ENCODE measurements around the gene ELOVL7. TPM values are rescaled to one million over a fixed set of nuclear protein-coding genes. Genes with fewer than 3 reads are reported as not detected.

The ELOVL7 gene
- polyA plus RNA-seq, 2 of the 4 experiments (the other 2 are of a cell fraction) = 8.3 to 12.3 TPM

GRCh38 chr5:60765019-60765709, 78.9 kb downstream of the ELOVL7 start:
- H3K4me1 ChIP-seq = no peaks in the 10 kb centered on the region
- H3K4me3 ChIP-seq = no peak overlapping the region
- TF ChIP-seq TP53 (CRISPR knock-in tag; IDR thresholded peaks at IDR 0.05) = no peak
- WGBS (ENCODE audit: missing lambda C conversion rate) = 75% methylated on average over 6 of the region's 6 CpGs
- FAIRE-seq = no peak
- no peak overlapping the region for H3K4me2 ChIP-seq
- no peaks in the 10 kb centered on the region for H3K9me3 ChIP-seq
- H3K27ac ChIP-seq = no peak overlapping the region
- DNase-seq (ENCODE audit: low read depth in 1 of 2, low spot score in 1 of 2) = no peak
- no peak for ATAC-seq
- POLR2A ChIA-PET = no interaction called here
- CTCF ChIA-PET = interaction anchor here (0.7 to 0.8 kb wide), 2 partner anchors 8 to 10 kb away, joined by 3 read pairs; no protein-coding TSS in a partner anchor

- H3K4me2 ChIP-seq = no peak overlapping the region
- no peaks in the 10 kb centered on the region for H3K9me3 ChIP-seq
- 50% methylated on average over 3 of the region's 3 CpGs for WGBS (ENCODE audit: missing lambda C conversion rate)
- ATAC-seq (no peak), DNase-seq (ENCODE audit: low read depth in 1 of 2, low spot score in 1 of 2) (no peak), FAIRE-seq (no peak)
- TF ChIP-seq SREBF2 (IDR thresholded peaks at IDR 0.05) (no peak), SMC3 (IDR thresholded peaks at IDR 0.05) (no peak), POLR2AphosphoS2 (conservative IDR thresholded peaks at IDR 0.05; ENCODE audit: low read length) (no peak), FOXS1 (CRISPR knock-in tag; IDR thresholded peaks at IDR 0.05) (no peak), TP53 (CRISPR knock-in tag; IDR thresholded peaks at IDR 0.05) (no peak), FOSB (CRISPR knock-in tag; IDR thresholded peaks at IDR 0.05) (no peak), BCL3 (IDR thresholded peaks at IDR 0.05) (no peak), CHD4 (IDR thresholded peaks at IDR 0.05; ENCODE audit: borderline replicate concordance) (no peak), RNF2 (IDR thresholded peaks at IDR 0.05; ENCODE audit: borderline replicate concordance, low read depth) (no peak), GATA3 (IDR thresholded peaks at IDR 0.05; ENCODE audit: borderline replicate concordance) (no peak), RCOR1 (IDR thresholded peaks at IDR 0.05; ENCODE audit: low read depth, low read length) (no peak)
- H3K27ac ChIP-seq = no peak overlapping the region
- H3K4me3 ChIP-seq = no peak overlapping the region
- H3K4me1 ChIP-seq = no peaks in the 10 kb centered on the region
- POLR2A ChIA-PET = no interaction called here
- CTCF ChIA-PET = no interaction called here
These were observed 81.0 kb downstream of the ELOVL7 start for GRCh38 chr5:60763061-60763460.

GRCh38 chr5:60754495-60754894, 89.6 kb downstream of the ELOVL7 start:
- 82% methylated on average over 5 of the region's 5 CpGs for WGBS (ENCODE audit: missing lambda C conversion rate)
- POLR2A ChIA-PET = no interaction called here
- Histone ChIP-seq H3K4me3 (no peak overlapping the region), H3K9me3 (no peaks in the 10 kb centered on the region), H3K27ac (no peak overlapping the region), H3K4me1 (no peaks in the 10 kb centered on the region), H3K4me2 (no peak overlapping the region)
- no peak for FAIRE-seq
- no peak for TF ChIP-seq ZSCAN20 (CRISPR knock-in tag; IDR thresholded peaks at IDR 0.05)
- TF ChIP-seq ZC3H11A (IDR thresholded peaks at IDR 0.05) = no peak
- CTCF ChIA-PET = interaction anchor here (1.3 kb wide), 1 partner anchor 55 kb away, joined by 3 read pairs; the partner anchor contains the start of gene DEPDC1B
- DNase-seq (ENCODE audit: low read depth in 1 of 2, low spot score in 1 of 2) = no peak
- no peak for ATAC-seq

GRCh38 chr5:60744682-60745081, 99.4 kb downstream of the ELOVL7 start:
- ATAC-seq (no peak), FAIRE-seq (no peak), DNase-seq (ENCODE audit: low read depth in 1 of 2, low spot score in 1 of 2) (no peak)
- H3K4me3 ChIP-seq = no peak overlapping the region
- H3K4me2 ChIP-seq = no peak overlapping the region
- WGBS (ENCODE audit: missing lambda C conversion rate) = 77% methylated on average over 6 of the region's 6 CpGs
- H3K4me1 ChIP-seq = no peaks in the 10 kb centered on the region
- CTCF ChIA-PET = interaction anchor here (0.6 to 1.7 kb wide), 3 partner anchors 27 to 210 kb away, joined by 3 to 4 read pairs (median 3); no protein-coding TSS in a partner anchor
- H3K9me3 ChIP-seq = 0 out of 3 replicates have a peak, but pooled peaks cover 3% of the 10 kb centered on the region
- POLR2A ChIA-PET = no interaction called here
- H3K27ac ChIP-seq = no peak overlapping the region
- TF ChIP-seq RCOR1 (IDR thresholded peaks at IDR 0.05; ENCODE audit: low read depth, low read length) = no peak
- no peak for TF ChIP-seq HMGXB4 (CRISPR knock-in tag; IDR thresholded peaks at IDR 0.05; ENCODE audit: borderline replicate concordance)
- no peak for TF ChIP-seq JUNB (IDR thresholded peaks at IDR 0.05)
- no peak for TF ChIP-seq POLR2A (IDR thresholded peaks at IDR 0.05; ENCODE audit: low read length)
- no peak for TF ChIP-seq NFE2L2 (conservative IDR thresholded peaks at IDR 0.05; ENCODE audit: low read length)
- no peak for TF ChIP-seq MAX (IDR thresholded peaks at IDR 0.05)
- no peak for TF ChIP-seq ZFP36 (IDR thresholded peaks at IDR 0.05; ENCODE audit: borderline replicate concordance, partially characterized antibody)
- no peak for TF ChIP-seq MAFK (IDR thresholded peaks at IDR 0.05; ENCODE audit: partially characterized antibody)
- no peak for TF ChIP-seq RNF2 (IDR thresholded peaks at IDR 0.05; ENCODE audit: borderline replicate concordance, low read depth)
- no peak for TF ChIP-seq PHF8 (IDR thresholded peaks at IDR 0.05; ENCODE audit: borderline replicate concordance, low read depth)
- TF ChIP-seq FOSL2 (IDR thresholded peaks at IDR 0.05) = no peak
- no peak for TF ChIP-seq FOSL2 (CRISPR knock-in tag; IDR thresholded peaks at IDR 0.05)
- TF ChIP-seq EHMT2 (IDR thresholded peaks at IDR 0.05; ENCODE audit: low read depth) = no peak
- TF ChIP-seq REST (IDR thresholded peaks at IDR 0.05) = no peak

Data from A549 (cell line).